Measurements from ENCODE around the gene INHBB.

The INHBB gene

DNA sequence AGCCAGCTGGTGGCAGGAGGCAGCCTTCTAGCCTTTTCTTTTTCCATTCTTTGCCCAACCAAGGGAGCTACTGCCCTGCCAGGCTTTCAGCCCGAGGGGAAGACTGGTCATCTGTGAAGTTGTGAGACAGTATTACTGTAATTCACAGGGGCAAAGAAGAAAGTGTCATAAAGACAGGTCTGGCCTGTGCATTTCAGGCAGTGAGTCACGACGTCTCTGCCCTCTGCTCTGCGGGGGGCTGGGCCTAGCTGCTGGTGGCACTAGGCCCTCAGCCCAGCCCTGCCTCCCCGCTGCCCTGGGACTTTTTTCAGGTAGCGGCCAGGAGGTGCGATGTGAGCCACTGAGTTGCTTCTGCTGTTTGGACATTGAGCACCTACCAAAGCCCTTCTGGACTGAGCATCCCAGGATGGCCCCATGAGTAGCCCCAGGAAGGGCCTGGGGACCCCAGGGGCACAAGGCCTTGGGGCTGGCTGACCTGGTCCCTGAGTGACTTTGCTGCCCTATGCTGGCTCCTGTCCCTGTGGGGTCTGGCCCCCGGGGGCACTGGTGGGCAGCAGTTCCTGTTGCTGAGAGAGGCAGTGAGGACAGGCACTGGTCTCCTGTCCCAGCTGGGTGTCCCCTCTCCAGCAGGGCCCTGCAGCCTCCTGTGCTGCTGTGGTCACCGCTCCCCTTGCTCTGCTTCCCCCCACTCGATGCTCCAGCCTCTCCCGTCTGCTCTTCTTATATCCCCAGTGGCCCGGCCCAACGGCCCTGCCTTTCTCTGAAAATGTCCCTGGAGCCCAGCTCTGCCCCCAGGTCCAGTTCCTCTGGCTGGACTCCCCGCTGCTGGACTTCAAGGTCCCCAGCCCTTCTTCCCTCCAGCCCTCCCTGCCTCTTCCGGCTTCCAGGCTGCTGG is 7.0 kb downstream of the INHBB start:
- no peak overlapping the region for H3K27ac ChIP-seq
- TF ChIP-seq, protein P1, sequence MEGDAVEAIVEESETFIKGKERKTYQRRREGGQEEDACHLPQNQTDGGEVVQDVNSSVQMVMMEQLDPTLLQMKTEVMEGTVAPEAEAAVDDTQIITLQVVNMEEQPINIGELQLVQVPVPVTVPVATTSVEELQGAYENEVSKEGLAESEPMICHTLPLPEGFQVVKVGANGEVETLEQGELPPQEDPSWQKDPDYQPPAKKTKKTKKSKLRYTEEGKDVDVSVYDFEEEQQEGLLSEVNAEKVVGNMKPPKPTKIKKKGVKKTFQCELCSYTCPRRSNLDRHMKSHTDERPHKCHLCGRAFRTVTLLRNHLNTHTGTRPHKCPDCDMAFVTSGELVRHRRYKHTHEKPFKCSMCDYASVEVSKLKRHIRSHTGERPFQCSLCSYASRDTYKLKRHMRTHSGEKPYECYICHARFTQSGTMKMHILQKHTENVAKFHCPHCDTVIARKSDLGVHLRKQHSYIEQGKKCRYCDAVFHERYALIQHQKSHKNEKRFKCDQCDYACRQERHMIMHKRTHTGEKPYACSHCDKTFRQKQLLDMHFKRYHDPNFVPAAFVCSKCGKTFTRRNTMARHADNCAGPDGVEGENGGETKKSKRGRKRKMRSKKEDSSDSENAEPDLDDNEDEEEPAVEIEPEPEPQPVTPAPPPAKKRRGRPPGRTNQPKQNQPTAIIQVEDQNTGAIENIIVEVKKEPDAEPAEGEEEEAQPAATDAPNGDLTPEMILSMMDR (IDR thresholded peaks at IDR 0.05), result no peak
- TF ChIP-seq ZFX (IDR thresholded peaks at IDR 0.05; ENCODE audit: borderline replicate concordance), result no peak

DNA sequence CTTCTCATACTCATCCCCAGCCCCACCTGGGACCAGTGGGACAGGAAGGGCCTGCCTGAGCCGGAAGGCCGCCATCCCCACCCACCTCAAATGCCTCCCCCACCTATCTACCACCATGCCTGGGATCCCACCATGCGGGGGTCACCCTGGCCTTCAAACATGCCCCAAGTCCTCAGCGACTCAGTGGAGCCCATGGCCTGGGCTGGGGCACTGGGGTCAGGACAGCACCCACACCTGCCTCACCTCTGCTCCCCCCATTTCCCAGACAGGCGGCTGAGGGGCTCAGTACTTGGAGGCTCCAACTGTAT is 7.6 kb downstream of the INHBB start:
- no peak overlapping the region for H3K27ac ChIP-seq
- TF ChIP-seq, protein P1 (IDR thresholded peaks at IDR 0.05), result no peak
- no peak for TF ChIP-seq ZFX (IDR thresholded peaks at IDR 0.05; ENCODE audit: borderline replicate concordance)

DNA sequence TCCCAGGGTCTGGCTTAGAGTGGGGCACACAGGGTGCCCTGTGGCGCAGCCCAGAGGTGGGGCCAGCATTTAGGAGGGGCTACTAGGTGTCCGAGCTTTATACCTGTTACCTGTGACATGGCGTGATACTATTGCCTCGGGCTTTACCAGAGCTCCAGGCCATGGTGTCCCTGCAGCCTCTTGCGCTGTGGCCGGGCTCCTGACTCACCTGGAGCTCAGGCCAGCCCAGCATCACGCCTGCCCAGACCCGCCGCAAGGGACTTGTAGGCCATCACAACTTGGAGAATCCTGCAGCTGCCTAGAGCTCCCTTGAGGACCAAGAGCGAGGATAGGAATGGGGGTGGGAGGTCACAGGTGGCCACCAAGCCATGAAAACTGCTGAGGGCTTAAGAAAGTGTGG is 8.0 kb downstream of the INHBB start:
- no peak overlapping the region for H3K27ac ChIP-seq
- TF ChIP-seq, protein P1 (IDR thresholded peaks at IDR 0.05), result no peak
- TF ChIP-seq ZFX (IDR thresholded peaks at IDR 0.05; ENCODE audit: borderline replicate concordance), result no peak

DNA sequence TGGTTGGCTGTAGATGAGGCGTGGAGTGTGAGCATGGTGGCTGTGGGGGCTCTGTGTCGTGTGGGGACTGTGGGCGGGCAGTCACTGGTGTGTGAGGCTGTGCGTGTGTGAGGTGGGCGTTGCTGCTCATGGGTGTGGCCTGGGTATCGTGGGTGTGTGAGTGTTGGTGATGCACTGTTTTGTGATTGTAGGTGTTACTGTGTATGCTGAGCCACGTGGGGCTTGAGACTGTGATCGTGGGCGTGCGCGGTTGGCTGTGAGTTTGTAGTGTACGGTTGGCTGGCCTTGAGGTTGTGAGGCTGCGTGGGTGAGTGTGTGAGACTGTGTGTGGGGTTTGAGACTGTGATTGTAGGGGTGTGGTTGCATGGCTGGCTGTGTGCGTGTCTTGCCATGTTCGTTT is 8.5 kb downstream of the INHBB start:
- no peak overlapping the region for H3K27ac ChIP-seq
- TF ChIP-seq ZFX (IDR thresholded peaks at IDR 0.05; ENCODE audit: borderline replicate concordance), result no peak
- TF ChIP-seq, protein P1 (IDR thresholded peaks at IDR 0.05), result no peak

DNA sequence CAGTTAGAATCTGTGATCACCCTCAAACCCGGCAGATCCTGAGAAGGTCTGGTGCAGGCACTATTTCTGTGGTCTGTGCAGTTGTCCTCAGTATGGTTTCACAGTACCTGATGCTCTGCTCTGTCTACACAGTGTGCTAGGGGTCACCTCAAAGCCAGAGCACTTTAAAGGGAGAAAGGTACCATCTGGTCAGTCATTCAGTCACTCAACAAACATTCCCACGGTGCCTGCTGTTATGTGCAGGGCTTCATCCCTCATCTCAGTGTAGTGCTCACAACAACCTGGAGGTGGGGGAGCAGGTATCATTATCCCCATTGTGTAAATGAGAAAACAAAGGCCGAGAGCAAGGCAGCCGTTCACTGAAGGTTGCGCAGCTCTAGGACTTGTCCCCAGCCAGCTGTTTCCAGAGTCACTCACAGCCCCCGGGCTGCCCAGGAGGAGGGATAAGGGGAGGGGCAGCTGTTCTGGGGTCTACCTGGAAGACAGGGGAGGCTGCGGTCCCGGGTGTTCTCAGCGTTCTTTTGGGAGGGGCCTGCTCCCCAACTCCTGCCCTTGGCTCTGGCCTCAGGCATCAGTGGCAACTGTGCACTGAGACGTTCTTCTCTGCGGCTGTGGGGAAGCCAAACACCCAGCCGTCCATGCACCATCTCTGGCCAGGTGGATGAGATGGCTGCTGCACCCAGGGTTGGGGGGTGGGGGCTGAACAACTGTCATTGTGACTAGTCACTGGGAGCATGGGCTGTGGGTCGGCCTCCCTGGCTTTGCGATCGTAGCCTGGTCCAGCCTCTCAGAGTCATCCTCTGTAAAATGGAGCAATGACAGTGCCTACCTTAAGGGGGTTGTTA is 9.2 kb downstream of the INHBB start:
- no peak overlapping the region for H3K27ac ChIP-seq
- TF ChIP-seq, protein P1 (IDR thresholded peaks at IDR 0.05), result no peak
- TF ChIP-seq ZFX (IDR thresholded peaks at IDR 0.05; ENCODE audit: borderline replicate concordance), result no peak

DNA sequence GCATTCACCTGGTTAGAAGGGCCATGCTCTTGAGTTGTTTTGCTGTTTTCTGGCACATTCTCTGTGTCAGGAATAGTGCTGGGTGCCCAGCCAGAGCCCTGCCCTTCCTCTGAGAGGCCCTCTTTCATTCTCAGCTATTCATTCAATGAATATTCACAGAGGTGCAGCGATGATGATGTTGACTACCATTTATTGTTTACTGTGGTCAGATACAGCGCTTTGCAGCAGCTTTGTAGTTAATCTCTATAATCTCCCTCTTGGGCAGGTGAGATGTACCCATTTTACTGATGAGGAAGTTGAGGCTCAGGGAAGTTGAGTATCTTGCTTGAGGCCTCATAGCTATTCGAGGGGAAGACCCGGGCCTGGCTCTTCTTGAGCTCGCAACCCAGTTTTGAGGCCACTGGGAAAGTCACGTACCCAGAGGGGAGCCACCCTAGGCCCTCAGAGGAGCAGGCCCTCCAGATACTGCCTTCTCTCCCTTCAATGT is 9.9 kb downstream of the INHBB start:
- TF ChIP-seq, protein P1 (IDR thresholded peaks at IDR 0.05), result no peak
- TF ChIP-seq ZFX (IDR thresholded peaks at IDR 0.05; ENCODE audit: borderline replicate concordance), result no peak
- H3K27ac ChIP-seq, result no peak overlapping the region
